ENCODE results near the gene TMEM269.

Gene TMEM269

GRCh38 chr1:42745851-42746250 lies 38.9 kb upstream of the TMEM269 start:
- DNase-seq (ENCODE audit: low read depth, low spot score): no peak
- H3K4me3 ChIP-seq (ENCODE audit: low read depth, low read length): no peak overlapping the region
- CTCF ChIA-PET: interaction anchor here (0.8 to 4.5 kb wide), 9 partner anchors 8 to 598 kb away, joined by 3 to 34 read pairs (median 6); no protein-coding TSS in a partner anchor
- POLR2A ChIA-PET: interaction anchor here (1.2 kb wide), 1 partner anchor 20 kb away, joined by 3 read pairs; no protein-coding TSS in a partner anchor
- TF ChIP-seq CTCF (IDR thresholded peaks at IDR 0.05; ENCODE audit: insufficient read depth, low read length, missing control alignments): no peak

- ChIA-PET CTCF (interaction anchor here (0.8 to 4.5 kb wide), 12 partner anchors 11 to 599 kb away, joined by 3 to 34 read pairs (median 5); partner anchors contain the start of genes C1orf50 and P3H1), POLR2A (no interaction called here)
- no peak overlapping the region for H3K4me3 ChIP-seq (ENCODE audit: low read depth, low read length)
- DNase-seq (ENCODE audit: low read depth, low spot score): no peak
- no peak for TF ChIP-seq CTCF (IDR thresholded peaks at IDR 0.05; ENCODE audit: insufficient read depth, low read length, missing control alignments)
Measured at GRCh38 chr1:42746436-42747105, 38.2 kb upstream of the TMEM269 start.

- no peak for DNase-seq (ENCODE audit: low read depth, low spot score)
- POLR2A ChIA-PET: no interaction called here
- H3K4me3 ChIP-seq (ENCODE audit: low read depth, low read length): no peak overlapping the region
- peak; percentile 64 for TF ChIP-seq CTCF (IDR thresholded peaks at IDR 0.05; ENCODE audit: insufficient read depth, low read length, missing control alignments)
- CTCF ChIA-PET: interaction anchor here (0.7 to 4.5 kb wide), 12 partner anchors 10 to 600 kb away, joined by 3 to 34 read pairs (median 5); partner anchors contain the start of genes C1orf50 and P3H1
Measured at GRCh38 chr1:42747125-42747524, 37.7 kb upstream of the TMEM269 start.

GRCh38 chr1:42748021-42748420 lies 36.8 kb upstream of the TMEM269 start:
- CTCF ChIA-PET: interaction anchor here (1.2 to 4.5 kb wide), 5 partner anchors 9 to 170 kb away, joined by 4 to 34 read pairs (median 15); partner anchors contain the start of genes C1orf50 and P3H1

GRCh38 chr1:42748461-42749410 lies 36.1 kb upstream of the TMEM269 start:
- POLR2A ChIA-PET: interaction anchor here (0.6 kb wide), 1 partner anchor 73 kb away, joined by 3 read pairs; no protein-coding TSS in a partner anchor
- CTCF ChIA-PET: interaction anchor here (1.3 to 4.5 kb wide), 6 partner anchors 8 to 169 kb away, joined by 3 to 34 read pairs (median 10); no protein-coding TSS in a partner anchor
- no peak for TF ChIP-seq CTCF (IDR thresholded peaks at IDR 0.05; ENCODE audit: insufficient read depth, low read length, missing control alignments)
- DNase-seq (ENCODE audit: low read depth, low spot score): no peak
- no peak overlapping the region for H3K4me3 ChIP-seq (ENCODE audit: low read depth, low read length)

More at GRCh38 chr1:42748021-42748420, 36.8 kb upstream of the TMEM269 start:
- DNase-seq (ENCODE audit: low read depth, low spot score): no peak
- TF ChIP-seq CTCF (IDR thresholded peaks at IDR 0.05; ENCODE audit: insufficient read depth, low read length, missing control alignments): no peak
- no peak overlapping the region for H3K4me3 ChIP-seq (ENCODE audit: low read depth, low read length)
- POLR2A ChIA-PET: no interaction called here

Measured in AG04449 (cell line).